HFF-Myc (cell line): ENCODE measurements around the gene LRRC8A.
"Not testable (repeated sequence)": the region's sequence is repeated elsewhere in the genome, so short reads cannot be mapped to it uniquely, and the experiment has no call there.

ENCODE experiments used
- DNase-seq: peaks from one replicate; pipeline ENCODE4 v3.0.0-alpha.2; 2011; ENCODE audit warnings: low read depth; ENCODE audit errors: extremely low read depth
- H3K4me3 ChIP-seq: replicated peaks from 2 replicates; pipeline ENCODE4 v1.5.1; 2011; ENCODE audit warnings: low read depth, mild to moderate bottlenecking, control low read depth, low read length
- CTCF ChIP-seq: IDR thresholded peaks from 2 replicates; pipeline ENCODE4 v1.5.1; 2012; ENCODE audit warnings: mild to moderate bottlenecking, low read depth, low read length, control low read depth; ENCODE audit errors: missing control alignments

The LRRC8A gene

GRCh38 chr9:128947277-128947526, 65.3 kb downstream of the LRRC8A start:
- TF ChIP-seq CTCF: no peak
- peak overlapping the region; percentile 96 for H3K4me3 ChIP-seq
- no peak for DNase-seq

- no peak for TF ChIP-seq CTCF
- peak within 1 kb of the TSS; percentile 96 for H3K4me3 ChIP-seq
- DNase-seq: peak; percentile 60
These were observed 65.8 kb downstream of the LRRC8A start, which contains the start of the genes DOLK and NUP188 for GRCh38 chr9:128947527-128948301. Gene DOLK (minus strand): TSS chr9:128947603. CDS start chr9:128947303, 300 bp downstream. Gene NUP188 (plus strand): TSS chr9:128947699. CDS start chr9:128947720, 21 bp downstream.

- not testable (repeated sequence) for DNase-seq, H3K4me3 ChIP-seq
These were observed 79.5 kb downstream of the LRRC8A start for GRCh38 chr9:128961403-128961802.
